SKM-1 treated with dmso at 0.1 percent for 144 hours (cell line): ENCODE results near the gene CPN1.
"Not testable (repeated sequence)": the region's sequence is repeated elsewhere in the genome, so short reads cannot be mapped to it uniquely, and the experiment has no call there.

Experiments used
- DNase-seq: peaks from one replicate; lab custom pipeline; 2025; ENCODE audit not compliant: unreplicated experiment; lab: John Stamatoyannopoulos, UW

The CPN1 gene

GRCh38 chr10:100082276-100082675 lies 607 bp upstream of the CPN1 start:
- not testable (repeated sequence) for DNase-seq

GRCh38 chr10:100076750-100077149 lies 4.9 kb downstream of the CPN1 start:
- no peak for DNase-seq

GRCh38 chr10:100075426-100076220 lies 6.0 kb downstream of the CPN1 start:
- DNase-seq = no peak

DNA sequence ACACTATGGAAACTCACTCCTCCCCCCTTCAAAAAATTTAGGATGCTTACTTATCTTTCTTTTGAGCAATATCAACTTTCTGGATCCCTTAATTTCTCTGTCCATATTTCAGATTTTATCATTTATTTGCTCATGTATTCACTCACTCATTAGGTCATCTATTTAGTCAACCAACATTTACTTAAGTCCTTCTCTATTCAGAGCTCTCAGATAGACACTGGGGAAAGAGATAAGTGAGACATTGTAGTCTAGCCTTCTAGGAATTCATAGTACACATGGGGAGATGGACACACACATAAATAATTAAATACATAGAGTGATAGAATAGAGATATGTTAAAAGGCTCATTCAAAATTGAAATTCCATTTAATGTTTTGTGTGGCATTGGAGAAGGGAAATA lies 9.2 kb downstream of the CPN1 start:
- no peak for DNase-seq

DNA sequence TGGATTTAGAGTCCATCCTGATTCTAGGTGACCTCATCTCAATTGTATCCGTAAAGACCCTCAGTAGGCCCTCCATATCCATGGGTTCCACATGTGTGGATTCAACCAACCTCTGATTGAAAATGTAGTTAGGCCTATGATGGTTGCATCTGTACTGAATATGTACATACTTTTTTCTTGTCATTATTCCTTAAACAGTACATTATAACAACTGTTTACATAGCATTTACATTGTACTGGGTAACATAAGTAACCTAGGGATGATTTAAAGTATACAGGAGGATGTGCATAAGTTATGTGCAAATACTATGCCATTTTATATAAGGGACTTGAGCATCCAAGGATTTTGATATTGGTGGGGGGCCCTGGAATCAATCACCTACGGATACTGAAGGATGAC lies 10.1 kb downstream of the CPN1 start:
- DNase-seq = no peak

GRCh38 chr10:100067466-100067865 lies 14.2 kb downstream of the CPN1 start:
- no peak for DNase-seq

- DNase-seq = no peak
Measured at GRCh38 chr10:100065084-100065660, 16.5 kb downstream of the CPN1 start.

- no peak for DNase-seq
Measured at GRCh38 chr10:100061401-100061800, 20.3 kb downstream of the CPN1 start.

GRCh38 chr10:100057948-100058347 lies 23.7 kb downstream of the CPN1 start:
- DNase-seq = no peak

GRCh38 chr10:100053686-100054460 lies 27.8 kb downstream of the CPN1 start:
- no peak for DNase-seq

GRCh38 chr10:100046021-100046486 lies 35.6 kb downstream of the CPN1 start:
- peak; percentile 71 for DNase-seq

GRCh38 chr10:100045592-100045991 lies 36.1 kb downstream of the CPN1 start:
- DNase-seq = no peak

GRCh38 chr10:100043796-100044195 lies 37.9 kb downstream of the CPN1 start:
- DNase-seq = no peak

DNA sequence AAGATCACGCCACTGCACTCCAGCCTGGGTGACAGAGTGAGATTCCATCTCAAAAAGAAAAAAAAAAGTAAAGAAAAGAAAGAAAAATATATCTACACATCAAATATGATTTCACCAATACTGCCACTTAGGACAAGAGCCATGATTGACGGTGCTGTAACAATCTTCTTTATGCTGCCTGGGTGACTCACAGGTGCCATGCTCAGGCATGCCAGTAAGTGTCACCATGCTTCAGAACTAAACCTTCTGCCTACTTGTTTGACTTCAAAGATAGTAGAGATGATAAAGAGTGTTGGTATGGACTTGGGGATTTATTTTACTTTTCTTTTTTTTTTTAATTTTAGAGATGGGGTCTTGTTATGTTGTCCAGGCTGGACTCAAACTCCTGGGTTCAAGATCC lies 38.3 kb downstream of the CPN1 start:
- no peak for DNase-seq

- DNase-seq = no peak
Measured at GRCh38 chr10:100041306-100042002, 40.2 kb downstream of the CPN1 start.

DNA sequence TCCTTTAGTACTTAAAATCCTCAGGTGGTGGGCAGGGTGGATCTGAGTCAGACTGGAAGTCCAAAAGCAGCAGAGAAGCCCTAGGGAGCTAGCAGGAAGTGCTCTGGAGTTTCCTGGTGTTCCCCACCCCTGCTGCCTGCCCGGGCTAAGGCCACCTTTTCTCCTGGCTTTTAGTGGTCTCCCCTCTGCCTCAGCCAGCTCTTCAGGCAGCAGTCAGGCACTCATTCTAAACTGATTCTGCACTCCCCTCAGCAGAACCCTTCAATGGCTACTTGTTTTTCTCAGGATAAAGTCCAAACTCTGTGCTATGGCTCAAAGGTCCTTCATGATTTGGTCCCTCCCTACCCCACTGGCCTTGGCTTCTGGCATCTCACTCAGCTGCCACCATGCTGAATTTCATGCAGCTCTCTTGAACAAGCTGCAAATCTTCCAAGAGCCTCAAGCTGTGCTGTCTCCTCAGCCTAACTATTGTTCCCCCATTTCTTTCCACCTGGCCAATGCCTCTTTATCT lies 43.1 kb downstream of the CPN1 start:
- DNase-seq = no peak

GRCh38 chr10:100037758-100038315 lies 43.8 kb downstream of the CPN1 start:
- no peak for DNase-seq

DNA sequence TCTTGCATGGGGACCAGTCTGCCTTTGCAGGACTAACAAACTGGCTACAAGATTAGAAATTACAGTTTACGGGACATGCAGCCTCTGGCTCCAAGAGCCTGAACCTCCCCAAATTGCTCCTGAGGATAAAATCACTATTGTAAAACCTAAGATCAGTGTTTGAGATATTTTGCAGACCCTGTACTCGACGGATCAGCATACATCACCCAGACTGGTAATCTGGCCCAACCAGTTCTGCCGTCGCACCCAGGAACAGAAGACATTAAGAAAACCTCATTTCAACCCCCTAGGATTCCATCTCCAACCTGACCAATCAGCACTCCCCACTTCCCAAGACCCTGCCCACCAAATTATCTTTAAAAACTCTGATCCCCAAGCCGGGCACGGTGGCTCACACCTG lies 44.8 kb downstream of the CPN1 start:
- no peak for DNase-seq

DNA sequence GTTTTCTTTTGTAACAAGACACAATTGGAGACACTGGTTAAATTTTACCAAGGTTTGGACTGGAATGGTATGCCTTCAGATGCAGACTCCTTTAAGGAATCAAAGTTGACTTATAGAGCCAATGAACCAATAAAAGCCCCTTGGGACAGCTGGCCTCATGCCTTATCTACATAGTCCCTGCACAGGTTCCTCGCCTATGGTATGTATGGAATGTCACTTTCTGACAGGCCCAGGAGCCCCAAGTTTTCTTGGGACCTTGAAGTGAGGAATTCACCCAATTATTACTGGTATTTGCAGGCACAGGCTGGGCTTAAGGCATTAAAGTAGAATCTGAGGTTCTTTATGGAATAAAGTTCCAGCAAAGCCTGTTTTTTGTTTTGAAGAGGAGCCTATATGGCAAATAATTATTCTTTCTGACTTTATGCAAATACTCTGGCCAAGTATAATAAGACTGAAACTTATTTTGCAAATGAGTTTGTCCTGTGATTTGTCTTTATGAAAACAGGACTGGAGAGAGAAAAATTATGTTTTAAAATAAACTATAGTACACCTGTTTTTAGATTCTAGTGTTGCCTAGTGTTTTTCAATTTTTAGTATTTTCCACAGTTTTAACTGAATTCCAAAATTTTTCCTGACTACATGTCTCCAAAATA lies 47.8 kb downstream of the CPN1 start:
- DNase-seq = no peak

- DNase-seq = no peak
Measured at GRCh38 chr10:100027416-100027815, 54.3 kb downstream of the CPN1 start.
